Kidney epithelial cell (primary cell): ENCODE measurements around the gene SLC10A6. TPM values are rescaled to one million over a fixed set of nuclear protein-coding genes. Genes with fewer than 3 reads are reported as not detected.
"Not testable (repeated sequence)": the region's sequence is repeated elsewhere in the genome, so short reads cannot be mapped to it uniquely, and the experiment has no call there.

Experiments
- DNase-seq: peaks from one replicate; pipeline ENCODE4 v3.0.0-alpha.2; 2010; ENCODE audit warnings: low read depth
- H3K27me3 ChIP-seq: 2 replicates; pipeline ENCODE4 v1.6.0; 2011; ENCODE audit warnings: low read length; ENCODE audit not compliant: control insufficient read depth, insufficient read depth
- H3K36me3 ChIP-seq: 2 replicates; pipeline ENCODE4 v1.5.1; 2011; ENCODE audit warnings: low read length; ENCODE audit not compliant: control insufficient read depth, insufficient read depth
- H3K4me3 ChIP-seq: 2 replicates; pipeline ENCODE4 v1.5.1; 2011; ENCODE audit warnings: low read depth, mild to moderate bottlenecking, control low read depth, low read length
- total RNA-seq: library from RNA; depleted of rRNA; stranded (reverse); fragments of >200 nt; gene quantifications from 2 replicates; pipeline ENCODE4 v1.2.3, GENCODE V29; 2015
- TF ChIP-seq, protein P1 (sequence below): IDR thresholded peaks from 2 replicates; pipeline ENCODE4 v1.5.1; 2011; ENCODE audit warnings: mild to moderate bottlenecking, moderate library complexity, low read length, control low read depth, inconsistent platforms; ENCODE audit not compliant: insufficient read depth, poor library complexity, severe bottlenecking

SLC10A6 gene
- total RNA-seq, 1 donor from 2014 or later, result not detected

DNA sequence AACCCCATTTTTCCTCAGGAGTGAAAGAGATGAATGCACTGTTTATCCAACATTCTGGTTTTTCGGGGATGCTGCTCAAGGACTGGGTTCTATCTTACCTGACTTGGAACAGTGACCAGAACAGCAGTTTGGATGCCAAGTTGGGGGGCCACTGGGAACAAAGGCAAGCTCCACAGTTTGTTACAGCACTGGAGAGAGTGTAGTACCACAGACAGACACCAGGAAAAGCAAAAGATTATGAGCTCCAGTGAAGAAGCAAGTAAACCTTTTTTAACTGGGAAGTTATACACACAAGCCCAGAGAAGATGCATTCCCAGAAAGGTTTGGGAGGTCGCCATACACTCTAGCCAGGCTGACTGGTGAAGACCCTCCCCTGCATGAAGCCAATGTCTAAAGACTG, 29.5 kb upstream of the SLC10A6 start:
- Histone ChIP-seq H3K4me3 (no peak overlapping the region), H3K36me3 (no peaks in the 10 kb centered on the region)
- no peak for DNase-seq

DNA sequence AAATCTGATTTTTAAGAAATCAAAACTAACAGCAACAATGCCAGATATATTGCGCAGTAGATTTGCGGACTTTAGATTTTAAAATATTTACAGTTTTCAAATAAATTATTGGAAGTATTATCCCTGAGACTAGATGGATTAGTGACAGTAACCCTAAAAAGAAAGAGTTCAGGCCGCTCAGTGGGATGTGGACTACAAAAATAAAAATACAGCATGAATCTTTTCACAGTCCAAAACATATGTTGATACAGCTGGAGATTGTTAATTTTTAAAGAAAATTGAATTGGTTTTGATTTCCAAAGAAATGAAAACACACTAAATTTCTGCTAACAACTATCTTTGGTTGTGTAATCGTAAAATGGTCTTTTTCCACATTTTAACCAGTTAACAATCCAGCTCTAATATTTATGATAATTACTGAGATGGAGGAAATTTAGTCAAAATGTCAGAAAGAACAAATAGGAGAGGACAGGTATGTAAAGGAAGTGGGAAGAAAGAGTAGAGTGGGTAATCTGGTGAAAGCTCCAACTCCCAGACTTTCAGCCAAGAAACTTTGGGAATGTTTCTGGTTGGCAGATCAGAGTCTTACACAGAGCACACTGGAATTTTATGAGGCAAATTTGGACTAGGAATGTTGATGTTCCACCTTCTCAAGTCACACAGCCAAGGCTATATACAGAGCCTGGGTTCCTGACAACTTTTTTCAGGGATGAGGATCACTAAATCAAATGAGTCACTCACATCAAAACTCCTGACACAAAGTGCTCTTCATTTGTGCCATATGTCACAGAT, 27.9 kb upstream of the SLC10A6 start:
- DNase-seq, result no peak
- H3K36me3 ChIP-seq, result no peaks in the 10 kb centered on the region
- TF ChIP-seq, protein P1, sequence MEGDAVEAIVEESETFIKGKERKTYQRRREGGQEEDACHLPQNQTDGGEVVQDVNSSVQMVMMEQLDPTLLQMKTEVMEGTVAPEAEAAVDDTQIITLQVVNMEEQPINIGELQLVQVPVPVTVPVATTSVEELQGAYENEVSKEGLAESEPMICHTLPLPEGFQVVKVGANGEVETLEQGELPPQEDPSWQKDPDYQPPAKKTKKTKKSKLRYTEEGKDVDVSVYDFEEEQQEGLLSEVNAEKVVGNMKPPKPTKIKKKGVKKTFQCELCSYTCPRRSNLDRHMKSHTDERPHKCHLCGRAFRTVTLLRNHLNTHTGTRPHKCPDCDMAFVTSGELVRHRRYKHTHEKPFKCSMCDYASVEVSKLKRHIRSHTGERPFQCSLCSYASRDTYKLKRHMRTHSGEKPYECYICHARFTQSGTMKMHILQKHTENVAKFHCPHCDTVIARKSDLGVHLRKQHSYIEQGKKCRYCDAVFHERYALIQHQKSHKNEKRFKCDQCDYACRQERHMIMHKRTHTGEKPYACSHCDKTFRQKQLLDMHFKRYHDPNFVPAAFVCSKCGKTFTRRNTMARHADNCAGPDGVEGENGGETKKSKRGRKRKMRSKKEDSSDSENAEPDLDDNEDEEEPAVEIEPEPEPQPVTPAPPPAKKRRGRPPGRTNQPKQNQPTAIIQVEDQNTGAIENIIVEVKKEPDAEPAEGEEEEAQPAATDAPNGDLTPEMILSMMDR, result no peak
- H3K27me3 ChIP-seq, result no peaks in the 10 kb centered on the region
- no peak overlapping the region for H3K4me3 ChIP-seq

More for the DNA sequence above, 29.5 kb upstream of the SLC10A6 start:
- no peaks in the 10 kb centered on the region for H3K27me3 ChIP-seq
- TF ChIP-seq, protein P1, result no peak

DNA sequence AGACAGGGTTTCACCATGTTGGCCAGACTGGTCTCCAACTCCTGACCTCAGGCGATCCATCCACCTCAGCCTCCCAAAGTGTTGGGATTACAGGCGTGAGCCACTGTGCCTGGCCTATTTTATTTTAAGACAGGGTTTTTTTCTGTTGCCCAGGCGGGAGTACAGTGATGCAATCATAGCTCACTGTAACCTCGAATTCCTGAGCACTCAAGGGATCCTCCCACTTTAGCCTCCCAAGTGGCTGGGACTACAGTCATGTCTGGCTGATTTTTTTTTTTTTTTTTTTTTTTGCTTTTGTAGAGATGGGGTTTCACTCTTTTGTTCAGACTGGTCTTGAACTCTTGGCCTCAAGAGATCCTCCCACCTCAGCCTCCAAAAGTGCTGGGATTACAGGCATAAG, 26.3 kb upstream of the SLC10A6 start:
- not testable (repeated sequence) for H3K4me3 ChIP-seq, DNase-seq

DNA sequence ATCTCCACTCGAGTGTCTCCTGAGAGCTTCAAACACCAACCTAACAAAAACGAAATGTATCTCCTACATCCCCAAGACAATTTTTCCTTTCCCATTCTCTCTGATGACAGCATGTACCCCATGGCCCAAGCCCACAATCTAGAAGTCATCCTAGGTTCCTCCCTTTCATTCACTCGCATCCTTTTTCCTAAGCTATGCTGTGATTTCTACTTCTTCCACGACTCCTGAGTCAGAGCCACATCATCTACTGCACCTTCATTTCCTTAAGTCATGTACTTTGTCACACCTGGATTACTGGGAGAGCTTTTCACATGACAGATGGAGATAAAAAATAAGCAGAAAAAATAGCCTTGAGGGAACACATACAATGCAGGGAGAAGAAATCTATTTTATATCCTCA, 23.0 kb upstream of the SLC10A6 start:
- TF ChIP-seq, protein P1, result no peak
- no peak overlapping the region for H3K4me3 ChIP-seq
- no peak for DNase-seq
- no peaks in the 10 kb centered on the region for H3K36me3 ChIP-seq
- no peaks in the 10 kb centered on the region for H3K27me3 ChIP-seq

More for the DNA sequence above, 26.3 kb upstream of the SLC10A6 start:
- H3K27me3 ChIP-seq, H3K36me3 ChIP-seq: not testable (repeated sequence)

DNA sequence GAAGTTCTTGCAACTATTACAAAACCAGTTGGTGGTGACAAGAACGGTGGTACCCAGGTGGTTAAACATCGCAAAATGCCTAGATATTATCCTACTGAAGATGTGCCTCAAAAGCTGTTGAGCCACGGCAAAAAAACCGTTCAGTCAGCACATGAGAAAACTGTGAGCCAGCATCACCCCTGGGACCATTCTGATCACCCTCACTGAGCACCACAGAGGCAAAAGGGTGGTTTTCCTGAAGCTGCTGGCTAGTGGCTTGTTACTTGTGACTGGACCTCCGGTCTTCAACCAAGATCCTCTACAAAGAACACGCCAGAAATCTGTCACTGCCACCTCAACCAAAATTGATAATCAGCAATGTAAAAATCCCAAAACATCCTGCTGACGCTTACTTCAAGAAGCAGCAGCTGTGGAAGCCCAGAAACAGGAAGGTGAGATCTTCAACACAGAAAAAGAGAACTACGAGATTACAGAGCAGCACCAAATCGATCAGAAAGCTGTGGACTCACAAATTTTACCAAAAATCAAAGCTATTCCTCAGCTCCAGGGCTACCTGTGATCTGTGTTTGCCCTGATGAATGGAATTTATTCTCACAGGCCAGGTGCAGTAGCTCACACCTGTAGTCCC, 21.4 kb upstream of the SLC10A6 start:
- TF ChIP-seq, protein P1, result no peak
- no peaks in the 10 kb centered on the region for H3K27me3 ChIP-seq
- H3K4me3 ChIP-seq, result no peak overlapping the region
- no peaks in the 10 kb centered on the region for H3K36me3 ChIP-seq
- no peak for DNase-seq

DNA sequence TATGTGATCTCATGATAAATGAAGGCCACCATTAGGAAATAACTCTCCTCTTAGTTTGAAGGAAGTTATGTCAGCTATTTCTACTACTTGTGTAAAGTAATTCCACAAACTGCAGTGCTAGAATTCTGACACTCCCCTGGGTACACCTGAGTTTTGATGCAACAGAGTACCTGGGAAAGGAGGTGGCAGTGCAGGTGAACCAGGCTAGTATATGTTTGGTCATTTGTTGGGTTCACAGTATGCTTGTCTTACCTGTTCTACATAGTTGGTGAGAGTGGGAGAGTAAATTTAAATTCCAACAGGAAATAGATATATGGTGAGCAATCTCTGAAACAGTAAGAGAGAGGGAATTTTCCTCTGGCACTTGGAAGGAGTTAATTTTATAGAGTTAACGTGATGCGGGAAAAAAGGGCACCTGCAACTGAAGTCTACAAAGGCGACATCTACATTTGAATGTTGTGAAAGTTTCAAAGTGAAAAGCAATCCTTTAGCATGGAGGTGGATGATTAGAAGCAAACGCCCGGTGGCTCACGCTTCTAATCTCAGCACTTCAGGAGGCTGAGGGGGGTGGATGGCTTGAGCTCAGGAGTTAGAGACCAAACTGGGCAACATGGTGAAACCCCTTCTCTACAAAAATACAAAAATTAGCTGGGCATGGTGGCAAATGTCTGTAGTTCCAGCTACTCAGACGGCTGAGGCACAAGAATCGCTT, 8.3 kb upstream of the SLC10A6 start:
- no peak for DNase-seq
- Histone ChIP-seq H3K36me3 (no peaks in the 10 kb centered on the region), H3K27me3 (no peaks in the 10 kb centered on the region), H3K4me3 (no peak overlapping the region)
- TF ChIP-seq, protein P1, result no peak
